ENCODE results near the gene SLC46A1. TPM values are rescaled to one million over a fixed set of nuclear protein-coding genes. Genes with fewer than 3 reads are reported as not detected.

SLC46A1 gene
- total RNA-seq, 1 donor from 2014 or later = 2.1 TPM

DNA sequence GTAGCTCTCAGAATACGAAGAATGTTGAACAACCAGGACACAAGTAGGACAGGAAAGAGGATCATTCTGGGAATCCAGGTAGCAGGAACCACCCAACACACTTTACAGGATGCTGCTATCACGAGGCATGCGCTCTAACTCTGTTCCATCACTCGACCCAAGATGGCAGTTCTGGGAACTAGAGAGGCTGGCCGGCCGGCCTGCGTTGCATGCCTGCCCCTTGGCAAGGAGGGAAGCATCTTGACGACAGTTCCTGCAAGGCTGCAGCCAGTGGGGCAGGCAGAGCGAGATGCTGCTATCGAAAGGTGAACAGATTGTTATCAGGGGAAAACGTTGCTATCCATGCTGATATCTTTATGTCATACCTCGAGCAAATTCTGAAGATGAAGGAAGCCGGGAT lies 19.2 kb upstream of the SLC46A1 start:
- no peak overlapping the region for H3K4me3 Mint-ChIP-seq
- no peaks in the 10 kb centered on the region for H3K4me1 Mint-ChIP-seq
- H3K27me3 Mint-ChIP-seq = peaks cover 16% of the 10 kb centered on the region
- ChIA-PET CTCF (interaction anchor here (1.4 kb wide), 1 partner anchor 9 kb away, joined by 4 read pairs; no protein-coding TSS in a partner anchor), POLR2A (no interaction called here)
- intact Hi-C loops (cut with micrococcal nuclease) = no loop called here
- no peak for ATAC-seq (ENCODE audit: low read depth)
- no peaks in the 10 kb centered on the region for H3K9me3 Mint-ChIP-seq
- TF ChIP-seq, protein P1, sequence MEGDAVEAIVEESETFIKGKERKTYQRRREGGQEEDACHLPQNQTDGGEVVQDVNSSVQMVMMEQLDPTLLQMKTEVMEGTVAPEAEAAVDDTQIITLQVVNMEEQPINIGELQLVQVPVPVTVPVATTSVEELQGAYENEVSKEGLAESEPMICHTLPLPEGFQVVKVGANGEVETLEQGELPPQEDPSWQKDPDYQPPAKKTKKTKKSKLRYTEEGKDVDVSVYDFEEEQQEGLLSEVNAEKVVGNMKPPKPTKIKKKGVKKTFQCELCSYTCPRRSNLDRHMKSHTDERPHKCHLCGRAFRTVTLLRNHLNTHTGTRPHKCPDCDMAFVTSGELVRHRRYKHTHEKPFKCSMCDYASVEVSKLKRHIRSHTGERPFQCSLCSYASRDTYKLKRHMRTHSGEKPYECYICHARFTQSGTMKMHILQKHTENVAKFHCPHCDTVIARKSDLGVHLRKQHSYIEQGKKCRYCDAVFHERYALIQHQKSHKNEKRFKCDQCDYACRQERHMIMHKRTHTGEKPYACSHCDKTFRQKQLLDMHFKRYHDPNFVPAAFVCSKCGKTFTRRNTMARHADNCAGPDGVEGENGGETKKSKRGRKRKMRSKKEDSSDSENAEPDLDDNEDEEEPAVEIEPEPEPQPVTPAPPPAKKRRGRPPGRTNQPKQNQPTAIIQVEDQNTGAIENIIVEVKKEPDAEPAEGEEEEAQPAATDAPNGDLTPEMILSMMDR (IDR thresholded peaks at IDR 0.05) = no peak
- no peak for DNase-seq
- no peaks in the 10 kb centered on the region for H3K36me3 Mint-ChIP-seq (ENCODE audit: low read depth)
- H3K27ac Mint-ChIP-seq = no peak overlapping the region

DNA sequence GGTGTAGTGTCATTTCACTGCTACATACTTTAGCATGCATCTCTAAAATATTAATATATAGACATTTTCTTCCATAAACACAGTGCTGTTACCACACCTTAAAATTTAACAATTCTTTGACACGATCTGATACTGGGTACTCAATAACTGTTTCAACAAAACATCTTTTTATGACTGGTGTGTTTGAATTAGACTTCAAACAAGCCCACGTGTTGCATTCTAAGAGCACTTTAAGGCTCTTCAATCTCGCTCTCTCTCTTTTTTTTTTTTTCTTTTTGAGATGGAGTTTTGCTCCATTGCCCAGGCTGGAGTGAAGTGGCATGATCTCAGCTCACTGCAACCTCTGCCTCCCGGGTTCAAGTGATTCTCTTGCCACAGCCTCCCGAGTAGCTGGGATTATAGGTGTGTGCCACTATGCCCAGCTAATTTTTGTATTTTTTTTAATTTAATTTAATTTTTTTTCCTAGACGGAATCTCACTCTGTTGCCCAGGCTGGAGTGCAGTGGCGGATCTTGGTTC lies 15.8 kb upstream of the SLC46A1 start:
- no peak overlapping the region for H3K27ac Mint-ChIP-seq
- TF ChIP-seq, protein P1 (IDR thresholded peaks at IDR 0.05) = no peak
- no peak for DNase-seq
- peaks cover 1% of the 10 kb centered on the region for H3K4me1 Mint-ChIP-seq
- ATAC-seq (ENCODE audit: low read depth) = no peak
- CTCF ChIA-PET = no interaction called here
- H3K9me3 Mint-ChIP-seq = no peaks in the 10 kb centered on the region
- intact Hi-C loops (cut with micrococcal nuclease) = no loop called here
- no peak overlapping the region for H3K4me3 Mint-ChIP-seq
- H3K27me3 Mint-ChIP-seq = peaks cover 19% of the 10 kb centered on the region
- H3K36me3 Mint-ChIP-seq (ENCODE audit: low read depth) = no peaks in the 10 kb centered on the region
- POLR2A ChIA-PET = no interaction called here

DNA sequence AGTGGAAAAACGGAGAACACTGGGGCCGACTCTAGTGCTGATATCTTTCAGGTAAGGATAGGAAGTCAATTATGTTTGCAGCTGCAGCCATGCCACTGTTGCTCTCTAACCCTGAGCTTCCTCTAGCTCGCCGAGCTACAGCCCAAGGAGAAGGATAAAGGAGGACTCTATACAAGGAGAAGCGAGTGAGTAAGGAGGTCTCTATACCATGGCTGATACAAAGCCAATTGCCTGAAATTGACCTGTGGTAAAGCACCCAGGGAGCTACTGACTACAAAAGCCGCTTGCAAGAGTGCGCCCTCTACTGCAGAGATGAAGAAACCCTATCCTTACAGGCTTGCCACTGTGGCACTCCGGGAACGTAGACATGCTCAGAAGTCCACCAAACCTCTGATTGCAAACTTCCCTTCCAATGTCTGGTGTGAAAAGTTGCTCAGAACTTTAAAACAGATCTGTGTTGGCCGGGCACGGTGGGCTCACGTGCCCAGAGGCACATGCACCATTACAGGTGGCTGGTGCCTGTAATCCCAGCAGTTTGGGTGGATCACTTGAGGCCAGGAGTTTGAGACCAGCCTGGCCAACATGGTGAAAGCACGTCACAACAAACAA lies 10.8 kb upstream of the SLC46A1 start:
- intact Hi-C loops (cut with micrococcal nuclease) = loop anchor here (1.0 to 5.0 kb wide), 7 partner anchors 11 to 655 kb away; partner anchors contain the start of genes LYRM9, POLDIP2 and SLC46A1

DNA sequence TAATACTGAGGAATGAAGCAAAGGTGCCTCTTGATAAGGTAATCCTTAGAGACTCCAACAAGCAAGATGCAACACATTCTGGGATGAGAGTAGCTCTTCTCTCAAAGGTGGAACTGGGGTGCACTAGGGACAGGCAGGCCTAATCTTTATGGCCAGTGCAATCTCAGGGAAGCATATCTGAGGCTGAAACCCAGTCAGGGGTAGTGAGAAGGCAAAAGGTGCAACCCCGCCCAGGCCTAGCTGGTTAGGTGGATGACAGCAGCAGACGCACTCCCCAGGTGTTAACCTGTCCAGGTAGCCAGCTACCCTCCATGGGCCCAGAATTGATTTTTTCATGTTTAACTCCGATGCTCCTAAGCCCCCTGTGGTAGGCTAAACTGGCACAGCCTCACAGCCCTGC lies 9.9 kb upstream of the SLC46A1 start:
- DNase-seq = no peak
- ChIA-PET CTCF (interaction anchor here (0.8 to 3.3 kb wide), 12 partner anchors 9 to 656 kb away, joined by 3 to 26 read pairs (median 4); partner anchors contain the start of genes IFT20, SLC46A1, TNFAIP1 and VTN), POLR2A (interaction anchor here (1.4 kb wide), 1 partner anchor 58 kb away, joined by 4 read pairs; the partner anchor contains the start of gene POLDIP2)
- no peak for ATAC-seq (ENCODE audit: low read depth)
- H3K27me3 Mint-ChIP-seq = peaks cover 18% of the 10 kb centered on the region
- TF ChIP-seq, protein P1 (IDR thresholded peaks at IDR 0.05) = no peak
- no peak overlapping the region for H3K27ac Mint-ChIP-seq
- no peak overlapping the region for H3K4me3 Mint-ChIP-seq
- intact Hi-C loops (cut with micrococcal nuclease) = loop anchor here (2.0 to 5.0 kb wide), 4 partner anchors 164 to 654 kb away; partner anchors contain the start of gene LYRM9
- no peaks in the 10 kb centered on the region for H3K36me3 Mint-ChIP-seq (ENCODE audit: low read depth)
- H3K4me1 Mint-ChIP-seq = peaks cover 4% of the 10 kb centered on the region
- no peaks in the 10 kb centered on the region for H3K9me3 Mint-ChIP-seq

More for the DNA sequence above, 10.8 kb upstream of the SLC46A1 start:
- Mint-ChIP-seq H3K4me1 (peaks cover 4% of the 10 kb centered on the region), H3K27me3 (peaks cover 18% of the 10 kb centered on the region), H3K36me3 (ENCODE audit: low read depth) (no peaks in the 10 kb centered on the region), H3K4me3 (no peak overlapping the region), H3K27ac (no peak overlapping the region), H3K9me3 (no peaks in the 10 kb centered on the region)
- DNase-seq (peak; percentile 33), ATAC-seq (ENCODE audit: low read depth) (peak; percentile 94)
- CTCF ChIA-PET = interaction anchor here (0.5 to 3.3 kb wide), 26 partner anchors 8 to 657 kb away, joined by 3 to 26 read pairs (median 4); partner anchors contain the start of genes IFT20, POLDIP2, SLC46A1 and TNFAIP1
- TF ChIP-seq, protein P1 (IDR thresholded peaks at IDR 0.05) = peak; percentile 72
- POLR2A ChIA-PET = interaction anchor here (0.6 to 1.4 kb wide), 3 partner anchors 11 to 650 kb away, joined by 3 to 6 read pairs (median 4); partner anchors contain the start of genes POLDIP2 and SLC46A1

DNA sequence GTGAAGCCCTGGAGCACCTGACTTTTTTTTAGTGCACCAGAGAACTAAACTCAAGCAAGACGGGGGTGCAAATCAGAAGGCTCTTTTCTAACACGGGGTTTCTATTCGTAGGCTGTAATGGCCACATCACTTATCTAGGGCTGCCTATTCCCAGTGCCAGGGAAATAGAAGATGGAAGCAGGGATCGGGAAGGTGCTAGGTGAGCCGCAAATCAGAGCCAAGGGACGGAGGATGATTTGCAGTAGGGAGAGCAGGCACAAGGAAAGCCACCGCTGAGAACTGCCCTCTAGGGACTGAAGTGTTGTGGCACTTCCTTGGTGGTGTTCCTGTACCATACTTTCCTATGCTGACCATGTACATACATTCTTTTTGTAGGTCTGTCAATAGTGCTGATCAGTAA lies 7.8 kb upstream of the SLC46A1 start:
- Mint-ChIP-seq H3K27me3 (peaks cover 15% of the 10 kb centered on the region), H3K9me3 (no peaks in the 10 kb centered on the region), H3K4me1 (peaks cover 4% of the 10 kb centered on the region), H3K36me3 (ENCODE audit: low read depth) (no peaks in the 10 kb centered on the region), H3K27ac (no peak overlapping the region), H3K4me3 (no peak overlapping the region)
- ATAC-seq (ENCODE audit: low read depth) = no peak
- no peak for DNase-seq
- TF ChIP-seq, protein P1 (IDR thresholded peaks at IDR 0.05) = no peak
- ChIA-PET POLR2A (no interaction called here), CTCF (no interaction called here)
- intact Hi-C loops (cut with micrococcal nuclease) = no loop called here

Data from activated B cell treated with CpG ODN at 0.5 μM for 24 hours (primary cell).